OCI-LY3 (cell line): ENCODE data around the gene SCNN1A.

Experiments used
- EZH2phosphoT487 ChIP-seq: fragments of 200-600 bp; shearing (Covaris generic); IDR thresholded peaks from 2 replicates; pipeline ENCODE4 v1.6.1; 2018; ENCODE audit warnings: antibody characterized with exemption, mixed run types, low read depth
- TF ChIP-seq, protein P1 (sequence below): fragments of 200-600, 300-600 bp; sonication (generic); IDR thresholded peaks from 2 replicates; pipeline ENCODE4 v1.5.1; 2014; ENCODE audit warnings: antibody characterized with exemption, low read length, low read depth

DNA sequence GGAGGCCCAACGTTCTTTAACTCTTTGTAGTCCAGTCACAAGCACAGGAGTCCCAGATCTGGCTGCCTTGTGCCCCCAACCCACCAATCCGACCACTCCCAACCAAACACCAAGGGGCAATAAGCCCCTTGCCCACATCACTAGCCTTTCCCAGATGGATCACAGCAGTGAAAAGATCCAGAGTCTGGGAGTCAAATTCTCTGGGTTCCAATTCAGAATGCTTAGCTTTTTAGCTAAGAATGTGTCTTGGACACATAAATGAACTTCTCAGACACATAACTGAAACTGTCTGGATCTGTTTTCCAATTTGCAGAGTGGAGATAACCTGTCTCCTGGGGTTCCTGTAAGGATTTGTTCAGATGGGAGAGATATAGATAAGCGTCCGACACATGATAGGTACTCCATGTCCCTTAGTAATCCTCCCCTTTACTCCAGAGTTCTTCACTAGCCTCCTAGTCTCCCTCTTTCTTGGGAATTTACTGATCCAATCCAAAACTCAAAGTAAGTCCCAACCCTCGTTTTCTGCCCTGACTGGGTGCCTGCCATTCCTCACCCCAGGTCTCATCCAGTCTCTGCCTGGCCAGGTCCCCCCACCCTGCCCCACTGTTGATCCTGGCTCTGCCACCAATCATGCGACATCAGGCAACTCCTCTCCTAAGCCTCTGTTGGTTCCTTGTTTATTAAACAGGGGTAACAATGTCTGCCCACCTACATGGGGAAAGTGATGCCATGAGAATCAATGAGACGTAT lies 33.0 kb downstream of the SCNN1A start:
- TF ChIP-seq, protein P1, sequence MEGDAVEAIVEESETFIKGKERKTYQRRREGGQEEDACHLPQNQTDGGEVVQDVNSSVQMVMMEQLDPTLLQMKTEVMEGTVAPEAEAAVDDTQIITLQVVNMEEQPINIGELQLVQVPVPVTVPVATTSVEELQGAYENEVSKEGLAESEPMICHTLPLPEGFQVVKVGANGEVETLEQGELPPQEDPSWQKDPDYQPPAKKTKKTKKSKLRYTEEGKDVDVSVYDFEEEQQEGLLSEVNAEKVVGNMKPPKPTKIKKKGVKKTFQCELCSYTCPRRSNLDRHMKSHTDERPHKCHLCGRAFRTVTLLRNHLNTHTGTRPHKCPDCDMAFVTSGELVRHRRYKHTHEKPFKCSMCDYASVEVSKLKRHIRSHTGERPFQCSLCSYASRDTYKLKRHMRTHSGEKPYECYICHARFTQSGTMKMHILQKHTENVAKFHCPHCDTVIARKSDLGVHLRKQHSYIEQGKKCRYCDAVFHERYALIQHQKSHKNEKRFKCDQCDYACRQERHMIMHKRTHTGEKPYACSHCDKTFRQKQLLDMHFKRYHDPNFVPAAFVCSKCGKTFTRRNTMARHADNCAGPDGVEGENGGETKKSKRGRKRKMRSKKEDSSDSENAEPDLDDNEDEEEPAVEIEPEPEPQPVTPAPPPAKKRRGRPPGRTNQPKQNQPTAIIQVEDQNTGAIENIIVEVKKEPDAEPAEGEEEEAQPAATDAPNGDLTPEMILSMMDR: no peak
- no peak for TF ChIP-seq EZH2phosphoT487
